ENCODE measurements around the gene NLRP9. TPM values are rescaled to one million over a fixed set of nuclear protein-coding genes. Genes with fewer than 3 reads are reported as not detected.

Gene NLRP9
- total and polyA plus RNA-seq, 2 of the 13 experiments (the other 11 are each of a cell fraction or from before 2014, with no cell fraction given), result not detected

- TF ChIP-seq ARID3A (IDR thresholded peaks at IDR 0.05; ENCODE audit: low read depth, low read length) (peak; percentile 7; the same call in 1 of the 2 replicates), TFAP4 (IDR thresholded peaks at IDR 0.05; ENCODE audit: borderline replicate concordance, low read depth) (no peak; the same call in 1 of the 2 replicates), RCOR2 (CRISPR knock-in tag; IDR thresholded peaks at IDR 0.05) (peak; percentile 35; the same call in 1 of the 2 replicates), ZNF800 (CRISPR knock-in tag; IDR thresholded peaks at IDR 0.05) (0 out of 2 replicates have a peak, but pooled peaks have one; percentile 41), CHCHD3 (CRISPR knock-in tag; IDR thresholded peaks at IDR 0.05) (no peak), ZHX2 (IDR thresholded peaks at IDR 0.05; ENCODE audit: low read depth) (no peak), ZHX2 (CRISPR knock-in tag; IDR thresholded peaks at IDR 0.05; ENCODE audit: borderline replicate concordance) (0 out of 2 replicates have a peak, but pooled peaks have one; percentile 40), PHB2 (IDR thresholded peaks at IDR 0.05; ENCODE audit: partially characterized antibody) (no peak), ZNF547 (CRISPR knock-in tag; IDR thresholded peaks at IDR 0.05) (no peak), ZNF782 (CRISPR knock-in tag; IDR thresholded peaks at IDR 0.05; ENCODE audit: borderline replicate concordance) (no peak), EHMT2 (IDR thresholded peaks at IDR 0.05; ENCODE audit: borderline replicate concordance, low read depth, low read length) (no peak), ESRRA (CRISPR knock-in tag; IDR thresholded peaks at IDR 0.05; ENCODE audit: low read depth) (peak; percentile 38; the same call in 1 of the 2 replicates), GABPB1 (CRISPR knock-in tag; IDR thresholded peaks at IDR 0.05) (no peak), CTCF (CRISPR knock-in tag; IDR thresholded peaks at IDR 0.05) (no peak), SP140L (CRISPR knock-in tag; IDR thresholded peaks at IDR 0.05; ENCODE audit: borderline replicate concordance) (no peak), ZNF431 (CRISPR knock-in tag; IDR thresholded peaks at IDR 0.05; ENCODE audit: borderline replicate concordance, low read depth) (no peak; the same call in 1 of the 2 replicates)
These were observed 54.5 kb downstream of the NLRP9 start (continued) for GRCh38 chr19:55683449-55684261.
